MCF 10A (cell line): ENCODE measurements around the gene DOCK11. TPM values are rescaled to one million over a fixed set of nuclear protein-coding genes. Genes with fewer than 3 reads are reported as not detected.
"Not testable (repeated sequence)": the region's sequence is repeated elsewhere in the genome, so short reads cannot be mapped to it uniquely, and the experiment has no call there.

Experiments
- BruUV-seq: library from RNA; stranded (reverse); fragments of 400-500 nt; replicated peaks from 2 replicates; lab custom pipeline; 2021; lab: Mats Ljungman, UMichigan
- CTCF ChIA-PET: fragments of 300-600 bp; sonication (Branson Sonifier 250); formaldehyde crosslinking; extraction: SDS; loops from one replicate; lab custom pipeline; 2021; ENCODE audit warnings: antibody characterized with exemption, inconsistent platforms; lab: Yijun Ruan, JAX
- POLR2A ChIA-PET: fragments of 300-600, 350-650 bp; sonication (Branson Sonifier 250); formaldehyde crosslinking; extraction: SDS; loops from one replicate; lab custom pipeline; 2020; ENCODE audit warnings: antibody characterized with exemption, inconsistent platforms; lab: Yijun Ruan, JAX
- DNase-seq: peaks from one replicate; pipeline ENCODE4 v3.0.0-alpha.2; 2018; ENCODE audit not compliant: unreplicated experiment
- H3K27ac Mint-ChIP-seq: one replicate; pipeline ENCODE4 v1.8.0; 2022; ENCODE audit warnings: mild to moderate bottlenecking, low read depth, mixed read lengths; ENCODE audit not compliant: unreplicated experiment
- H3K27me3 Mint-ChIP-seq: one replicate; pipeline ENCODE4 v1.8.0; 2022; ENCODE audit warnings: mixed read lengths; ENCODE audit not compliant: insufficient read depth, unreplicated experiment
- H3K36me3 Mint-ChIP-seq: one replicate; pipeline ENCODE4 v1.8.0; 2022; ENCODE audit warnings: mild to moderate bottlenecking, moderate library complexity, mixed read lengths; ENCODE audit not compliant: insufficient read depth, unreplicated experiment
- H3K4me1 Mint-ChIP-seq: one replicate; pipeline ENCODE4 v1.8.0; 2022; ENCODE audit warnings: mixed read lengths; ENCODE audit not compliant: insufficient read depth, unreplicated experiment
- H3K4me3 Mint-ChIP-seq: one replicate; pipeline ENCODE4 v1.8.0; 2022; ENCODE audit warnings: mild to moderate bottlenecking, moderate library complexity, mixed read lengths; ENCODE audit not compliant: unreplicated experiment
- H3K9me3 Mint-ChIP-seq: one replicate; pipeline ENCODE4 v1.8.0; 2022; ENCODE audit warnings: mixed read lengths; ENCODE audit not compliant: unreplicated experiment
- intact Hi-C: fragments of 100-400 bp; cut with micrococcal nuclease; formaldehyde crosslinking; loops from 2 replicates; pipeline ENCODE4 v1.14.1; 2022
- total RNA-seq: library from RNA; stranded (reverse); gene quantifications from 2 replicates; pipeline ENCODE4 v1.2.3, GENCODE V29; 2022
- TF ChIP-seq, protein P1 (sequence below): fragments of 200-600 bp; IDR thresholded peaks from one replicate; pipeline ENCODE4 v1.8.0; 2022; ENCODE audit warnings: antibody characterized with exemption, mild to moderate bottlenecking; ENCODE audit not compliant: unreplicated experiment

DOCK11 gene
- total RNA-seq, 1 experiment from 2014 or later: 1.9 TPM

DNA sequence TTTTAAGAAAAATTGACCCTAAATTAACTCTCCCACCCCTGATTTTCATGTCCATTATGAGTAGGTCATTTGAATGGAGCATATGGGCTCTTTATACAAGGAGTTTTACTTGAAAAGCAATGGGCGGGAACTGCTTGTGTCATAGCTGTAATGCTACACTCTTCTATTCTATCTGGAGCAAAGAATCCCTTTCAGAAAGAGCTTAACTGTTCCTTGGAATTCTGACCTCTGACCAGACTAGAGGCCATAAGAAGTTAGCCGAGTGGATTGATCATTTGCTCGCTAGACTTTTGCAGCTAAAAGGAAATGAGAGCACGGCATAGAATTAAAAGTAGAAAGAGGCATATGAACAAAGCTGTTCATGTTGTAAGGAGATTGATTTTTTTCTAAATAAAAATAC, 79.1 kb downstream of the DOCK11 start:
- intact Hi-C loops: no loop called here
- Mint-ChIP-seq H3K4me1 (no peaks in the 10 kb centered on the region), H3K27me3 (peaks cover 26% of the 10 kb centered on the region), H3K27ac (no peak overlapping the region), H3K9me3 (no peaks in the 10 kb centered on the region), H3K4me3 (no peak overlapping the region), H3K36me3 (no peaks in the 10 kb centered on the region)
- no peak for DNase-seq
- ChIA-PET POLR2A (interaction anchor here (0.6 kb wide), 1 partner anchor 31 kb away, joined by 3 read pairs; no protein-coding TSS in a partner anchor), CTCF (interaction anchor here (0.6 to 1.8 kb wide), 3 partner anchors 8 to 490 kb away, joined by 3 to 8 read pairs (median 3); no protein-coding TSS in a partner anchor)
- TF ChIP-seq, protein P1, sequence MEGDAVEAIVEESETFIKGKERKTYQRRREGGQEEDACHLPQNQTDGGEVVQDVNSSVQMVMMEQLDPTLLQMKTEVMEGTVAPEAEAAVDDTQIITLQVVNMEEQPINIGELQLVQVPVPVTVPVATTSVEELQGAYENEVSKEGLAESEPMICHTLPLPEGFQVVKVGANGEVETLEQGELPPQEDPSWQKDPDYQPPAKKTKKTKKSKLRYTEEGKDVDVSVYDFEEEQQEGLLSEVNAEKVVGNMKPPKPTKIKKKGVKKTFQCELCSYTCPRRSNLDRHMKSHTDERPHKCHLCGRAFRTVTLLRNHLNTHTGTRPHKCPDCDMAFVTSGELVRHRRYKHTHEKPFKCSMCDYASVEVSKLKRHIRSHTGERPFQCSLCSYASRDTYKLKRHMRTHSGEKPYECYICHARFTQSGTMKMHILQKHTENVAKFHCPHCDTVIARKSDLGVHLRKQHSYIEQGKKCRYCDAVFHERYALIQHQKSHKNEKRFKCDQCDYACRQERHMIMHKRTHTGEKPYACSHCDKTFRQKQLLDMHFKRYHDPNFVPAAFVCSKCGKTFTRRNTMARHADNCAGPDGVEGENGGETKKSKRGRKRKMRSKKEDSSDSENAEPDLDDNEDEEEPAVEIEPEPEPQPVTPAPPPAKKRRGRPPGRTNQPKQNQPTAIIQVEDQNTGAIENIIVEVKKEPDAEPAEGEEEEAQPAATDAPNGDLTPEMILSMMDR: no peak
- no TSS peak for BruUV-seq

- intact Hi-C loops: no loop called here
- ChIA-PET CTCF (no interaction called here), POLR2A (no interaction called here)
- no peak overlapping the region for H3K27ac Mint-ChIP-seq
- no peaks in the 10 kb centered on the region for H3K9me3 Mint-ChIP-seq
- peaks cover 3% of the 10 kb centered on the region for H3K27me3 Mint-ChIP-seq
- DNase-seq: no peak
- H3K4me1 Mint-ChIP-seq: no peaks in the 10 kb centered on the region
- H3K4me3 Mint-ChIP-seq: no peak overlapping the region
- BruUV-seq: no TSS peak
- TF ChIP-seq, protein P1: no peak
- no peaks in the 10 kb centered on the region for H3K36me3 Mint-ChIP-seq
Measured at GRCh38 chrX:118577041-118577440, 81.4 kb downstream of the DOCK11 start.

GRCh38 chrX:118579417-118579816, 83.8 kb downstream of the DOCK11 start:
- intact Hi-C loops: no loop called here
- TF ChIP-seq, protein P1: no peak
- no peaks in the 10 kb centered on the region for H3K4me1 Mint-ChIP-seq
- no peak overlapping the region for H3K4me3 Mint-ChIP-seq
- no TSS peak for BruUV-seq
- no peaks in the 10 kb centered on the region for H3K9me3 Mint-ChIP-seq
- no peak overlapping the region for H3K27ac Mint-ChIP-seq
- CTCF ChIA-PET: interaction anchor here (0.7 kb wide), 1 partner anchor 120 kb away, joined by 3 read pairs; no protein-coding TSS in a partner anchor
- no peaks in the 10 kb centered on the region for H3K27me3 Mint-ChIP-seq
- no peak for DNase-seq
- no peaks in the 10 kb centered on the region for H3K36me3 Mint-ChIP-seq
- POLR2A ChIA-PET: no interaction called here

- POLR2A ChIA-PET, H3K36me3 Mint-ChIP-seq, BruUV-seq, DNase-seq, H3K27ac Mint-ChIP-seq, H3K4me3 Mint-ChIP-seq, H3K27me3 Mint-ChIP-seq, intact Hi-C loops, H3K9me3 Mint-ChIP-seq, CTCF ChIA-PET, H3K4me1 Mint-ChIP-seq: not testable (repeated sequence)
Measured at GRCh38 chrX:118582926-118583325, 87.3 kb downstream of the DOCK11 start.
